Measurements from ENCODE around the gene SETDB1.

Gene SETDB1

GRCh38 chr1:151005729-151006319, 79.7 kb downstream of the SETDB1 start:
- DNase-seq (ENCODE audit: low read depth in 2 of 2): no peak

- no peak for DNase-seq (ENCODE audit: low read depth in 2 of 2)
Observed at GRCh38 chr1:151006327-151007052, 80.3 kb downstream of the SETDB1 start, which contains the start of gene MINDY1. Gene MINDY1, minus strand, starts transcription at chr1:151006902. Its CDS starts 4,285 bp downstream, at chr1:151002617.

- DNase-seq (ENCODE audit: low read depth in 2 of 2): no peak
Observed at GRCh38 chr1:151007853-151008243, 81.7 kb downstream of the SETDB1 start.

GRCh38 chr1:151008244-151009205, 82.4 kb downstream of the SETDB1 start, which contains the start of gene PRUNE1:
Gene PRUNE1, plus strand, starts transcription at chr1:151008449. Its CDS starts 184 bp downstream, at chr1:151008633.
- peak; percentile 94 to 97 for DNase-seq (ENCODE audit: low read depth in 2 of 2)

GRCh38 chr1:151009206-151009587, 83.0 kb downstream of the SETDB1 start:
- no peak for DNase-seq (ENCODE audit: low read depth in 2 of 2)

GRCh38 chr1:151009674-151010345, 83.6 kb downstream of the SETDB1 start:
- no peak for DNase-seq (ENCODE audit: low read depth in 2 of 2)

- no peak for DNase-seq (ENCODE audit: low read depth in 2 of 2)
Observed at GRCh38 chr1:151010346-151010726, 84.2 kb downstream of the SETDB1 start.

GRCh38 chr1:151011154-151011850, 85.1 kb downstream of the SETDB1 start:
- DNase-seq (ENCODE audit: low read depth in 2 of 2): no peak

GRCh38 chr1:151012684-151013471, 86.7 kb downstream of the SETDB1 start:
- DNase-seq (ENCODE audit: low read depth in 2 of 2): no peak

- no peak for DNase-seq (ENCODE audit: low read depth in 2 of 2)
Observed at GRCh38 chr1:151013518-151013917, 87.4 kb downstream of the SETDB1 start.
